Measurements from ENCODE around the gene DTNBP1.

The DTNBP1 gene

GRCh38 chr6:15504581-15505350 is 158.1 kb downstream of the DTNBP1 start:
- no peak for DNase-seq (ENCODE audit: low read depth in 3 of 3, low spot score in 1 of 3)

GRCh38 chr6:15504040-15504495 is 158.8 kb downstream of the DTNBP1 start:
- no peak for DNase-seq (ENCODE audit: low read depth in 3 of 3, low spot score in 1 of 3)

- no peak for DNase-seq (ENCODE audit: low read depth in 3 of 3, low spot score in 1 of 3)
These were observed 159.5 kb downstream of the DTNBP1 start for GRCh38 chr6:15503346-15503680.

GRCh38 chr6:15502446-15503345 is 160.1 kb downstream of the DTNBP1 start:
- no peak for DNase-seq (ENCODE audit: low read depth in 3 of 3, low spot score in 1 of 3)

GRCh38 chr6:15501826-15502445 is 160.9 kb downstream of the DTNBP1 start:
- no peak for DNase-seq (ENCODE audit: low read depth in 3 of 3, low spot score in 1 of 3)

- DNase-seq (ENCODE audit: low read depth in 3 of 3, low spot score in 1 of 3): no peak
These were observed 161.7 kb downstream of the DTNBP1 start for GRCh38 chr6:15500901-15501825.

- no peak for DNase-seq (ENCODE audit: low read depth in 3 of 3, low spot score in 1 of 3)
These were observed 162.6 kb downstream of the DTNBP1 start for GRCh38 chr6:15500078-15500740.

- DNase-seq (ENCODE audit: low read depth in 3 of 3, low spot score in 1 of 3): no peak
These were observed 163.2 kb downstream of the DTNBP1 start for GRCh38 chr6:15499591-15499990.

GRCh38 chr6:15499125-15499524 is 163.7 kb downstream of the DTNBP1 start:
- DNase-seq (ENCODE audit: low read depth in 3 of 3, low spot score in 1 of 3): no peak

- no peak for DNase-seq (ENCODE audit: low read depth in 3 of 3, low spot score in 1 of 3)
These were observed 164.2 kb downstream of the DTNBP1 start for GRCh38 chr6:15498640-15499039.

GRCh38 chr6:15496345-15497131 is 166.3 kb downstream of the DTNBP1 start:
- no peak for DNase-seq (ENCODE audit: low read depth in 3 of 3, low spot score in 1 of 3)

GRCh38 chr6:15495375-15495901 is 167.4 kb downstream of the DTNBP1 start:
- no peak for DNase-seq (ENCODE audit: low read depth in 3 of 3, low spot score in 1 of 3)

GRCh38 chr6:15493437-15494168 is 169.2 kb downstream of the DTNBP1 start:
- no peak for DNase-seq (ENCODE audit: low read depth in 3 of 3, low spot score in 1 of 3)

- no peak for DNase-seq (ENCODE audit: low read depth in 3 of 3, low spot score in 1 of 3)
These were observed 170.9 kb downstream of the DTNBP1 start for GRCh38 chr6:15491986-15492269.

GRCh38 chr6:15491255-15491985 is 171.4 kb downstream of the DTNBP1 start:
- peak; percentile 8 to 55 (median 23) for DNase-seq (ENCODE audit: low read depth in 3 of 3, low spot score in 1 of 3)

GRCh38 chr6:15490242-15491100 is 172.4 kb downstream of the DTNBP1 start:
- no peak for DNase-seq (ENCODE audit: low read depth in 3 of 3, low spot score in 1 of 3)
